GM12865 (cell line): Measurements from ENCODE around the gene CD36.

Source experiments
- DNase-seq: peaks from one replicate; pipeline ENCODE4 v3.0.0; 2010; ENCODE audit warnings: low read depth
- H3K4me3 ChIP-seq: 2 replicates; pipeline ENCODE4 v1.5.1; 2011; ENCODE audit warnings: mild to moderate bottlenecking, low read depth, low read length, control low read depth
- TF ChIP-seq, protein P1 (sequence below): IDR thresholded peaks from 2 replicates; pipeline ENCODE4 v1.5.1; 2011; ENCODE audit warnings: low read length, control low read depth, low read depth, inconsistent platforms; ENCODE audit not compliant: insufficient read depth; ENCODE audit errors: missing control alignments

The CD36 gene

DNA sequence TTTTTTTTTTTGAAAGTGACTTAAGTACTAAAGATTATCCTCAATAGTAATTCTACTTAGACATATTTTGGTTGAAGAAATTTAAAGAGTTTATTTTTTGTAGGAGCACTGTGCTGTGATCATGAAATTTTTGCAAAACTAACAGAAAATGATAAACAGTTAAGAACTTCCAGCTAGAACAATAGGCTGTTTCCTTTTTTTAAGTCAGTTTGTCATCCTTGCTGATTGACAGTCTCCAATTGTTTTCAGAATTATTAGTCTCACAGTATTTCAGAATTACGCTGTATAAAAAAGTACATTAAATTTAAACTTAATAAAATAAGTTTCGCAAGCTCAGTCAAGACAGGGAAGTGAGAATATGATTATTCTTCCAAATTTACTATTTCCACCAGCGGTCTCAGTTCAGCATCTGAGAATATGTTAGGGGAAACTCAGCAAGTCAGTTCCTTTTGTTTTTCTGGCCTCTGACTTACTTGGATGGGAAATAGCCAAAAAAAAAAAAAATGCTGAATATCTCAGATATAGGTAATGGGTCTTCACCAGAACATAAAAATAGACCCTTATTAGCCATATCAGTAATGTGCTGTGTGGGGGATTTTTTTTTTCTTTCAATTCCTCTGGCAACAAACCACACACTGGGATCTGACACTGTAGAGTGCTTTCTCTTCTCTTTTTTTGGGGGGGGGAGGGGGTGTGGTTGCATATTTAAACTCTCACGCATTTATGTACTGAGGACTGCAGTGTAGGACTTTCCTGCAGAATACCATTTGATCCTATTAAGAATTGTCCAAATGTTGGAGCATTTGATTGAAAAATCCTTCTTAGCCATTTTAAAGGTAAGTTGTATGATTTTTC is at the start of gene CD36:
Gene CD36, plus strand, starts transcription at position 732 of the 855 bp plus-strand sequence. CDS start 8,099 bp downstream, outside the sequence.
- TF ChIP-seq, protein P1, sequence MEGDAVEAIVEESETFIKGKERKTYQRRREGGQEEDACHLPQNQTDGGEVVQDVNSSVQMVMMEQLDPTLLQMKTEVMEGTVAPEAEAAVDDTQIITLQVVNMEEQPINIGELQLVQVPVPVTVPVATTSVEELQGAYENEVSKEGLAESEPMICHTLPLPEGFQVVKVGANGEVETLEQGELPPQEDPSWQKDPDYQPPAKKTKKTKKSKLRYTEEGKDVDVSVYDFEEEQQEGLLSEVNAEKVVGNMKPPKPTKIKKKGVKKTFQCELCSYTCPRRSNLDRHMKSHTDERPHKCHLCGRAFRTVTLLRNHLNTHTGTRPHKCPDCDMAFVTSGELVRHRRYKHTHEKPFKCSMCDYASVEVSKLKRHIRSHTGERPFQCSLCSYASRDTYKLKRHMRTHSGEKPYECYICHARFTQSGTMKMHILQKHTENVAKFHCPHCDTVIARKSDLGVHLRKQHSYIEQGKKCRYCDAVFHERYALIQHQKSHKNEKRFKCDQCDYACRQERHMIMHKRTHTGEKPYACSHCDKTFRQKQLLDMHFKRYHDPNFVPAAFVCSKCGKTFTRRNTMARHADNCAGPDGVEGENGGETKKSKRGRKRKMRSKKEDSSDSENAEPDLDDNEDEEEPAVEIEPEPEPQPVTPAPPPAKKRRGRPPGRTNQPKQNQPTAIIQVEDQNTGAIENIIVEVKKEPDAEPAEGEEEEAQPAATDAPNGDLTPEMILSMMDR: no peak
- H3K4me3 ChIP-seq: no peak within 1 kb of the TSS
- DNase-seq: peak; percentile 48

DNA sequence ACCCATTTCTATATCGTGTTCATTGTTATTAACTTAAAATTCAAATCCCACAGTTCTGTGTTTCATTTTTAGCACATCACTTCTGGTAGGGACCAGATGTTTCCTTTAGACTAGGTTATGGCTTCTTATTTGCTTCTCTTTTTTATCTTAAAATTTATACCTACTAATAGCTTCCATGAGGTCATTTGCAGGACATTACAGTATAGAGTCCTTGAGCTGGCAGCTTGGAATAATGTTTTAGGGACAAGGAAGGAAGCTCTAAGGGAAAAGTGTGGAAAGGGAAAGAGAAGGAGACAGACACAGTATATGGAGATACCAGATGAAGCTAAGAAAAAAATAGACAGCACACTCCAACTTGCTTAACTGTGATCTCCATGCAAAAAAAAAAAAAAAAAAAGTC is 48.8 kb upstream of the CD36 start:
- TF ChIP-seq, protein P1: no peak
- no peak for DNase-seq
- H3K4me3 ChIP-seq: no peak overlapping the region

DNA sequence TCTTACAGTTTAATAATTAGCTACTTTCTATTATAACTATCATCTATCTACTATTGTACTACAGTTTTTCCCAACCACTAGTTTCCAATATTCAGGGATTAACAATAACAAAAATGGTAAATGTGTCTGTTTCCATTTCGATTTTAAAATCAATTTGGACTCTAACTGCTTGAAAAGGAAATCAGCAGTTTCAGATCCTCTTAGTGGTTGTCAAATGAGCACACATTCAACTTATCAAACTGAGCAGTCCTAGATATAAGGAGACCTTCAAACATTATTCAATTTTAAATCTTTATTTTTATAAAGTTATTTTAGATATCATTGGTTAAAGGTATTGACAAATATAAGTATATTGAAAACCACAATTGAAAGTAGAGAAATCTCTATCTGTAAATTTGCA is 46.8 kb upstream of the CD36 start:
- TF ChIP-seq, protein P1: no peak
- H3K4me3 ChIP-seq: no peak overlapping the region
- no peak for DNase-seq

DNA sequence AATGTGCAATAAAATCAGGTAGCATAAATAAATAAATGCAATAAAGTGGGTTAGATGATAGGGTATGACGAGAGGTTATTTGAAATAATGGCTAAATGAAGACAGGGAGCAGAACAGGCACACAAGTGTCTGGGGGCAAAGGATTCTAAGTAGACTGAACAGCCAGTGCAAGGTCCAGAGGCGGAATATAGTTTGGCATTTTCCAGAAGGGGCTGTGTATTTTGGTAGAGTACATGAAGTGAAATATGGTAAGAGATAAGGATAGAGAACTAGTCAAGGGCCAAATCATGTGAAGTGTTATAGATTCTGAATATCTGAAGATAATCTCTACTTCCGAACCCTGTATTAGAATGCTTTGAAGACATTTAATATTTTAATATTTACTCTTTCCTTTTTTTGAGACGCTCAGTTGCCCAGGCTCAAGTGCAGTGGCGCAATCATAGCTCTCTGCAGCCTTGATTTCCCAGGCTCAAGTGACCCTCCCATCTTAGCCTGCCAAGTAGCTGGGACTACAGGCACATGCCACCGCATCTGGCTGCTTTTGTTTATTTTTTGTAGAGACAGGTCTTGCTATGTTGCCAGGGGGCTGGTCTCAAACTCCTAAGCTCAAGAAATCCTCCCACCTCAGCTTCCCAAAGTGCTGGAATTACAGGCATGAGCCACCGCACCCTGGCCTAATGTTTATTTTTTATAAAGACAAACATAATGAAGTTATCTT is 44.4 kb upstream of the CD36 start:
- TF ChIP-seq, protein P1: no peak
- no peak overlapping the region for H3K4me3 ChIP-seq

DNA sequence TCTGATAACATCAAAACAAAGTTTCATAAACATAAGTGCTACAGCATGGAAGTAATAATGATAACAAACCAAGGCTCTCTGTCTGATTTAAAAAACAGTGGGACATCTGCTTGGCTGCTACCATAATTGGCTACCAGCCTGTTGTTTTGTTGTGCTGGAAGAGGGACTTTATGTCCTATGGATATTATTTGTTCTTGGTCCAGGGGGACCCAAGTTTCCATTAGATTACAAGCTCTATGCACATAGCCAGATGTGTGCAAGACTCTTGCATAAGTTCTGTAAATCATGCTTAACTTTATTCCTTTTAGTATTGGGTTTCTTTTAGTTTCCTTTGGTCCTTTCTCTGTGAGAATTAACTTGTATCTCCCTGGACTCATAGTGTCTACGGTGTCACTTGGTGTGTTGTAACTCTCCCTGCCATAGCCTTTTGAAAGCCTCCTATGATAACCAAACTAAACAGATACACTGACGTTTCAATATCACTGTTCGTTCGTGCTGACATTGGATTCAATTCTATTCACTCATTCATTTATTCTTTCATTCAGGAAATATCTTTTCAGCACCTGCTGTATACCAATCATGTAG is 41.4 kb upstream of the CD36 start:
- DNase-seq: no peak
- TF ChIP-seq, protein P1: no peak
- no peak overlapping the region for H3K4me3 ChIP-seq

More for the DNA sequence above, 44.4 kb upstream of the CD36 start:
- DNase-seq: no peak

DNA sequence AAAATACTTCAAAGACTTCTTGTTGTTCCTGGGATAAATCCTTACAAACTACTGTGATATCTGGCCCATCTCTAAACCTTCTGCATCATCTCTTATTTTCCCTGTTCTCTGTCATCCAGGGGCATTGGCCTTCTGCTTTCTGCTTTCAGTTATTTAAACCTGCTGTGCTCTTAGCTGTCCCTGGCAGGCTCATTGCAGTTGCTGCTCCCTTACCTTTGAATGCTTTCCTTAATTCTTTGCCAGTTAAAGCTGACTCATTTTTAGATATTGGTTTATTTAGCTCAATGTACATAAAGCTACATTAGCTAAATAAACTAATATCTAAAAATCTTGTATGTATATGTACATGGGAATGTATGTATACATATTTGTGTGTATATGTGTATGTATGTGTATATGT is 40.6 kb upstream of the CD36 start:
- TF ChIP-seq, protein P1: no peak
- no peak overlapping the region for H3K4me3 ChIP-seq
- no peak for DNase-seq
